NCI-H526 (cell line): ENCODE measurements around the gene F2RL1.
A peak's percentile ranks its signal among the peaks of the same experiment; 100 is the strongest.
"Not testable (repeated sequence)": the region's sequence is repeated elsewhere in the genome, so short reads cannot be mapped to it uniquely, and the experiment has no call there.

Source experiments
- DNase-seq, 2 experiments: peaks; one replicate each; lab custom pipeline; 2025; lab: John Stamatoyannopoulos, UW

Gene F2RL1

DNA sequence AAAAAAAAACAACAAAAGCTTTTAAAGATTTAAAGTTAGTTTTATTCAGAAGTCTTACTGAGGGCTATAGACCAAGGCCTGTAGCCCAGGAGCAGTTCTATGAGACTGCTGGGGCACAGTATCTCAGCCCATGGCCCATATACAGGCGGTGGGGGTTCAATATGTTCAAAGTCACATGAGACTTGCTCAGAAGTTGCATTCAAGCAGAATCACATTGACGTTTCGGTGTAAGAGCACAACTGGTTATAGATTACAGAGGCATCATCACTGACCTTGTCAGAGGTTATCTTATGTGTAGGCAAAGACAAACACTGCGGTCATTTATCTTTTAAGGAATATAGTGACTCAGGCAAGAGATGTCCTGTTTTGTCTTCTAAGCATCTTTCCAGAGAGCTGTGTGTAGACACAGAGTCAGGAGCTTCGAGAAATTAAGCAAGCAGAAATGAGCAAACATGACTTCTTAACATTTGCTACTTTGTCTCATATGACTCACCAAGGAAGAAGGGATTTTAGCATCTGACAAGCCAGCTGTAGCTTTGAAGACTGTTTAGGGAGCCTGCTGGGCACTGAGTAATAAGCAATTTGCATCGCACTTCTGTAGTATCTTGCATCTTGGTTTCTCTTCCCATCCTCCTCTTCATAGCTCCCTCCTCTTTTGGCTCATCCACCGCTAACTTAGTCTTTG is 12.9 kb upstream of the F2RL1 start:
- no peak for DNase-seq

GRCh38 chr5:76807296-76807695 is 11.5 kb upstream of the F2RL1 start:
- no peak for DNase-seq

DNA sequence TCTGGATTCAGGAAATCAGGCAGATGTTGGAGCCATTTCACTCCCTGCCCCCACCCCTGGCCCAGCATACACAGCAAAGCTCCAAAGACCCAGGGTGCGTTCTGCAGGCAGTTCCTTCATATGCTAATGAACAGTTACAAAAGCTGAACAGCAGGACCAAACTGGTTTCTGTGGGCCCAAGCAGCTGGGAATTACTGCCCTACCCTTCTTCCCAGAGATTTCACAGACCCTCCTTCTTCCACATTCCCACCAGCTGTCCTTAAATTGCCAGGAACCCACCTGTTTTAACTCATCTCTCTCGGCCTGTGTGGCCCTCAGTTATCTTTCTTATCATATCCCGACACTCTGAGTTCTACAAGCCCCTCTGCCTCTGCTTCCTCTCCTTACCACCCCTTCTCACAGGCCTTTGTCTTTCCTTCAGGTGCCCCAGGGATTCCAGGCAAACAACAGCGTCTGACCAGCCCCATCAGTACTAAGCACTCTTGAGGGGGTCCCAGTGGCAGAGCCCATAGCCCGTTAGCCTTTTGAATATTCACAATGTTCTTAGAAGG is 10.6 kb upstream of the F2RL1 start:
- peak in 1 of 2 experiments; percentile 1 for DNase-seq

GRCh38 chr5:76809141-76809540 is 9.7 kb upstream of the F2RL1 start:
- no peak for DNase-seq

DNA sequence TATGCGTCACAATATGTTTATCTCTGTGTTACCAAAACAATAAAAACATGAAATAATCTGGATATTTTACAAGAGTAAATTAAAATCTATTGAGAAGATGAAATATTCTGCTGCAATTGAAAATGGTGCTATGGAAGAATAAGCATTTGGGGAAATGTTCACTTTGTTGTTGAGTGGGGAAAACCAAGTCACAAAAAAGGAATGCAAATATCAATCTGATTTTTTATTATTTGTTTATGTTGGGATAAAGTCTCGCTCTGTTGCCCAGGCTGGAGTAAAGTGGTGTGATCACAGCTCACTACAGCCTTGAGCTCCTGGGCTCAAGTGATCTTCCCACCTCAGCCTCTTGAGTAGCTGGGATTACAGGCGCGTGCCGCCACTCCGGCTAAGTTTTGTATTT is 8.6 kb upstream of the F2RL1 start:
- DNase-seq: no peak

- no peak for DNase-seq
These were observed 7.6 kb upstream of the F2RL1 start for GRCh38 chr5:76811214-76811613.

GRCh38 chr5:76812209-76812608 is 6.6 kb upstream of the F2RL1 start:
- DNase-seq: not testable (repeated sequence)

DNA sequence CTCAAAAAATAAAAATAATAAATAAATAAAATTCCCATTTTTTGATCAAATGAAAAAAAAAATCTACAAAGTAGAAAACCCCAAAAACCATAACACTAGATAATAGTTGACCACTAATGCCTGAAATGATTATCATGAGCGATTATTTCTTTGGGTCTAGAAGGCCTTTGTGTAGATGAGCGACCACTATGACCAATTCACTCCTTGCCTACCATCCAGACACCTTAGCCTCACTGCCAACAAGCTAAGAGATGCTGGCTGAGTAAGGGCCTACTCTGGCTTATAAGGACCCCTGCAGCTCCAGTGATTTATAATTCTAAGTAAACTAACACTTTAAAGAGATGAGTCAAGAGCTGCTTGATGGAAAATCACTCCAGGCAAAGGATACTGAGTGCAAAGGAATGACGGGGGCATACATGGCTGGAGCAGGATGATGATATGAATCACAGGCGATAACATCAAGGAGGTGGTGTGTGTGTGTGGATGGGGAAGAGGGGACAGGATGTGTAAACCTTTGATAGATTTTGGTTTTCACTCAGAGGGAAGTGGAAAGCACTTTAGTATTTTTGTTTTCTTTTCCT is 4.8 kb upstream of the F2RL1 start:
- no peak for DNase-seq

DNA sequence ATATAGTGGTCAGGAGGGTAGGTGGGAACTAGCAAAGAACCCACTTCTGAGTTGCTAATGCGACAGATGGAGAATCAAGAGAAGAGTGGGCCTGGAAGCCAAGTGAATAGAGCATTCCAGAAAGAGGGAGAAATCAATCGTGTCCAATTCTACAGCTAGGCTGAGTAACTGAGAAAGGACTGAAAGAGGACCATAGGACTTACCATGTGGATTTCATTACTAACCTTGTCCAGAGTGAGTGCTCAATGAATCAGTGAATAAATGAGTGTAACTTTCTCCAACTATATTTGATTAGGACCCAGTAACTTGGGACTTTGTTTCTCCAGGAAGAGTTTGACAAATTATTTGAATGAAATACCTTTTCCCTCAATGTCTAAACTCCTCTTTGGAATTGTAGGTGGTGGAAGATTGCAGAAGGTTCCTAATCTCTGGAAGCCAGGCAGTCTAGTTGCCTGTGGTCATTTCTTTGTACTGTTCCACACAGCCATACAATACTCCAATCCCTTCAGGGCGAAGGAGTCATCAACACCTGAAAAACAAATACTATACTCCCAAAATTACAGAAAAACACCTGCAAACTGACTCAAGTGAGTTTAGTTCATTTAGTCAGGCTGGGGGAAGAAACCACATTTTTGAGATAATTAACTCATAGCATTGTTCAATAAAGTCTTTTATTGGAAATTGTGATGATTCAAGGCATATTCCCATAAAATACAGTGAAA is 2.6 kb upstream of the F2RL1 start:
- DNase-seq: no peak

DNA sequence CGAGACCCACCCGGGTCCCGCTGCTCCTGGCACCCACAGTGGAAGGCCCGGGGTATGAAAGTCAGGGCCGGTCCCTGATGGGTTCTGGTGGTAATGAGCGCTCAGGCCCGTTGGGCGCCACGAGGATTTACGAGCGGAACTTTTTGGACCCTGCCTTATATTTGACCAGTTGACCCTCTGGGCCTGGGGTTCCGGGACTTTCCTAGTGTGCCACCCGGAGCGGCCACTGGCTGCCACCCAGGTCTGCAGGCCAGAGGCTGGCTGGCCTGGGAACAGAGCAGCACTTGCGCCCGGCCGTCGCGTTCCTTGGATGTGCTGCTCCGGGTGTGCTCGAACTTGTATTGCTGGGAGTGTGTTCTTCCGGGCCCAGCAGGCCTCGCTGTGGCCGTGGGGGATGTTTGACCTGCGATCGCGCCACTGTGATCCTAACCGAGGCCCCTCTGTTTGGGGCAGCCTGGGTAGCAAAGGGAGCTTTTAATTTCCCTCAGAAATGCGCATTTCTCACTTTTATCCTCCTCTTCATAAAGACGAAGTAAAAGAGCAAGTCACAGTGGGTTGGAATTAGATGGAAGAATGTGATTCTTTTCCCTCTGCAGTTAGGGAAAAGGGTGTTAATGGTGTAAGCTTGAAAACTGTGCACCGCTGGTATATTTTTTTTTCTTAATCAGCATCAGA is 1.2 kb downstream of the F2RL1 start:
- DNase-seq: no peak

DNA sequence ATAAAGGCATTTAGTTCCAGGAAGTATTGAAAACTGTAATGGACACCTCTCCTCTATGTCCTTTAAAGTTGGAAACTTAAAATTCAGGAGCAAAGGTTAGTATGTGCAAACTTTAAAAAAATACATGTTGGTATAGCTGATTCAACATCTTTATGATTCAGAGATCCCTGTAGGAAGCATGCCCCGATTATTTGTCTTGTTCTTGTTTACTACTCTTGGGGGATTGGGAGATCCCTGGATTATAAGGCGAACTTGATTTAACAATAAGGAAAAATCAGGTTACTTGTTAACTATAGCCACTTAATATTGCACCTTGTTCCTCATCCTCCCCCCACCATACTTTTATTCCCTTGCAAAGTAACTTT is 1.7 kb downstream of the F2RL1 start:
- no peak for DNase-seq

DNA sequence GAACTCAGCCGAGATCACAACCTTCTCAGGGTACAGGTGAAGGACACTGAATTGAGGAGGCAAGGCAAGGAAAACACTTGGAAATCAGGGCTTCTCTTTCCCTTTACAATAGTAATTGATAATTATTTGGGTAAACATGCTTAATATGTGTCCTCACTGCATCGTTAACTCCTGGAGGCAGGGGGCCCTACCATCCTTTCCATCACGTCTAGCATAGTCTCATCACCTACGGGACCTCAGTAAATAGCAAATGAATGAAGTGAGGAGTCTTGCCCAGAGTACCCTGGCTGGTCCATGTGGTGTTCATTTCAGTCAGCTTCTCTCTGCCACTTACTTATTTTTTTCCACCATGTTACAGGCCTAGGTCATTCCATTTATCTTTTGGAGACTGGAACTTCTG is 2.3 kb downstream of the F2RL1 start:
- DNase-seq: no peak

DNA sequence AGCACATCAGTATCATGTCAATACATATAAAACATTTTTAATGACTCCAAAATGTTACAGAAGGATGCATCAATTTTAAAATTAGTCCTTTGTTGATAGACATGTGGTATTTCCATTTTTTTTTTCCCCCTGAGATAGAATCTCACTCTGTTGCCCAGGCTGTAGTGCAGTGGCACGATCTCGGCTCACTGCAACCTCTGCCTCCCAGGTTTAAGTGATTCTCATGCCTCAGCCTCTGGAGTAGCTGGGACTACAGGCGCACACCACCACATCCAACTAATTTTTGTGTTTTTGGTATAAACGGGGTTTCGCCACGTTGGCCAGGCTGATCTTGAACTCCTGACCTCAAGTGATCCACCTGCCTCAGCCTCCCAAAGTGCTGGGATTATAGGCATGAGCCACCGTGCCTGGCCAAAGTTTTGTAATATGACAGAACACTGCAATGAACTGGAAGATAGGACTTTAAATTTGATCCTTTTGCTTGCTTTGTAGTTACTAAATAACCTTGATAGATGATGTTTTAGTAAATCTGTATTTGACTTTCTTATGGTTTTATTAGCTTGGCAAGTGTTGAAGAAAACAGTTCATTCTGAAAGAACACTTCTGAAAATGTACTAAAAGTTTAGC is 3.4 kb downstream of the F2RL1 start:
- DNase-seq: not testable (repeated sequence)

GRCh38 chr5:76826416-76826815 is 7.6 kb downstream of the F2RL1 start:
- DNase-seq: not testable (repeated sequence)

DNA sequence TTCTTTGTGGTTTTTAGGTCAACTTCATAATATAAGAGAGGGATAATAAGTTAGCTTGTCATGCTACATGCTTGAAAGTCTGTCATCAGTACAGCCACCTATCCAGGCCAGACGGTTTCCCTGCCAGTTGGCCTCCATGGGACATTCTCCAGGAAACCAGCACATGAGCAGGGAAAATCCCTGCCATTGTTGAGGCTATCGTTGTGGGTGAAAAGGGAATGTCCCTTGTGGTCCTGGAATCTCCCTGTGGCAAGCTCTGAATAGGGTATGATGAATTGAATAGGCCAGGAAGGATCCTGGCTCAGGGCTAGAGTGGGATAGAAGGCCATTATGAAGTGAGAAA is 12.3 kb downstream of the F2RL1 start:
- DNase-seq: no peak

DNA sequence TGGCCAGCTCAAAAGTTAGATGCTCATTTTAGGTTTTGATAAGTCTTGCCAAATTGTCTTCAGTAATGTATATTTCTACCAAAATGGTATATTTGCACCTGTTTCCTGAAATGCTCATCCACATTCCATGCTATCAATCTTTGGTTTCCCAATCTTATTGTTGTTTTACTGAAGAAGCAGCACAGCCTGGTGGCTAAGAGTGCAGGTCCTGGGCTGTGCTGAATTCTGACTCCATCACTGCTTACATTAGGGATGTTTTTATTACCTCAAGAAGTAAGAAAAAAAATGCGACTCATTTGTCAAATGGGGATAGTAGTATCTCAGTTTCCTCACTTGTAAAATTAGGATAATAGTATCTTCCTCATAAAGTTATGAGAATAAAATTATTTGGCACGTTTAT is 17.4 kb downstream of the F2RL1 start:
- no peak for DNase-seq

DNA sequence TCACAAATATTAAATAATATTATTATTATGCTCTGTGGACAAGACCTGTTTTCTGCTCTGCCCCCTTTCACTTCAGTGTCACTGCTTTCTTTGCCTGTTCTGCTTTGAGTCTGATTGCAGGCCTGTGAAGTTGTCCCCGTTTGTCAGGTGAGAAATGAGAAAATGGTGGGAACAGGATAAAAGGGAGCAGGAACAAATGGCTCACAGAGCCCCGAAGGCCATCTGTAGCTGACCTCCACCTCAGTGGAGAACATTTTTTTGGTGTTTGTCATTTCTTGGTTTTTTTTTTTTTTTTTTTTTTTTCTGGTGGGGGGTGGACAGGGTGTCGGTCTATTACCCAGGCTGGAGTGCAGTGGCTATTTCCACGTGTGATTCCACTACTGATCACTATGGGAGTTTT is 17.8 kb downstream of the F2RL1 start:
- no peak for DNase-seq

DNA sequence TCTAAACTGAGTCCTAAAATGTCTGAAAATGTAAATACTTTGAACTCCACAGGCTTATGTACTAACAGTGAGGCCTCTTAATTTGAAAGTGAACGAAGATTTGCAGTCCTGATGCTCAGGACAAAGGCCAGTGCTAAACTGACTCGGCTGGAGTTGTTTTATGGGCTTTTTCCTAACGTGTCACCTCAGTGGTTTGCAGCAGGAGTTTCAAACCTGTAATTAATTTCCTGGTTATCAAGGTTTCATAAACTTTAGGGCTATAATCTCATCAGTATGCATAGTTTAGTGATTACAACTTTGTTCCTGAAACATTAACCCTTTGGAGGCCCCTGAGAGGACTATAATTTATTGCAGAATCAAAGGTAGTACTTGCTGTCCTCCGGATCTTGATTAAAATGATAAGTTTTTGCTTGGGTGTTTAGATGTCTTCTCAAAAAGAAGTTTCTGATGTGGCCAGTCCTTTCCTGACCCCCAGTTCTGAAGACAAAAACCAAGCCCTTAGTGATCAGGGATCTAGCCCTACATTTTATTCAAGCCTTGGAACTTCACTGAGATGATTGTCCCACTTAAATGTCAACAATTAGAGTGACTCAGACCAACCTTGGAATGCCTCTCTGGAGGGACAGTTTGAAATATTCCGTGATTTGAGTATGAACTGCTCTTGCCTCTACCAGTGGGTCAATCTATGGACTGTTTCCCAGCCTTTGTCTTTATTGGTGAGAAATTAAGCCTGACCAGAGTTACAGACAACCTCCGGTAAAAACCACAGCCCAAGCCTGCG is 19.8 kb downstream of the F2RL1 start:
- DNase-seq: no peak

GRCh38 chr5:76841361-76841760 is 22.5 kb downstream of the F2RL1 start:
- no peak for DNase-seq

DNA sequence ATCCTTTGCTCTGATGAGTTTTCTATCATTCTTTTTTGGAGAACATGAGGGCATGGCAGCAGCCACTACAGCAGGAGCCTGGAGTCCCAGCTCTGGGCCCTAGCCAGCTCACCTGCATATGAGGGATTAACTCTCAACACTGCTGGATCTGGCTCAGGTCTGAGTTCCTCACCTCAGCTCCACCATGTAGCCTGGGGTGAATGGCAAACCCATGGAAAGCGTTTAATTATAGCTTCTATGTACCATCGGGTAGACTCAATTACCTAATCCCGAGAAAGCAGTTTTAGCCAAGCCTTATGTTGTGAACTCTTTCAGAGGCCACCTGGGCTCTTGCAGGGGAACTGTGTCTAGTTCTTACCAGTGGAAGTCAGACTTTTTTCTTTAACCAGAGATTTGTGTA is 27.1 kb downstream of the F2RL1 start:
- no peak for DNase-seq
